Left ventricle myocardium inferior (tissue), 1 donor: Measurements from ENCODE around the gene EMP1. TPM values are rescaled to one million over a fixed set of nuclear protein-coding genes. Genes with fewer than 3 reads are reported as not detected.

Experiments
- DNase-seq: peaks from one replicate; pipeline ENCODE4 v3.0.0-alpha.2; 2020
- H3K27ac ChIP-seq: fragments of 200-600 bp; replicated peaks from 2 replicates; pipeline ENCODE4 v1.8.0; 2021
- H3K27me3 ChIP-seq: fragments of 200-600 bp; 2 replicates; pipeline ENCODE4 v1.8.0; 2021; ENCODE audit warnings: low read depth
- H3K36me3 ChIP-seq: fragments of 200-600 bp; 2 replicates; pipeline ENCODE4 v1.8.0; 2021
- H3K4me1 ChIP-seq: fragments of 200-600 bp; 2 replicates; pipeline ENCODE4 v1.8.0; 2021
- H3K4me3 ChIP-seq: fragments of 200-600 bp; 2 replicates; pipeline ENCODE4 v1.8.0; 2021; ENCODE audit warnings: mild to moderate bottlenecking, moderate library complexity
- H3K9me3 ChIP-seq: fragments of 200-600 bp; replicated peaks from 2 replicates; pipeline ENCODE4 v1.8.0; 2021
- intact Hi-C: fragments of 100-400 bp; cut with micrococcal nuclease; formaldehyde crosslinking; loops from one replicate; pipeline ENCODE4 v1.11.0; 2022
- total RNA-seq: library from RNA; stranded (reverse); fragmentation: NEBNext Ultra II Directional; extraction: Animal tissue kit (Norgen Biotek cat#: 25700); gene quantifications from one replicate; pipeline ENCODE4 v1.2.1, GENCODE V29; 2021
- TF ChIP-seq, protein P1 (sequence below): fragments of 200-600 bp; IDR thresholded peaks from 2 replicates; pipeline ENCODE4 v1.8.0; 2021; ENCODE audit warnings: antibody characterized with exemption, mild to moderate bottlenecking, borderline replicate concordance
- donor health status: DM: no; HTN: yes; CAD: no; lungs with severe emphysema.

Gene EMP1
- total RNA-seq, 1 donor from 2014 or later: 90.5 TPM

DNA sequence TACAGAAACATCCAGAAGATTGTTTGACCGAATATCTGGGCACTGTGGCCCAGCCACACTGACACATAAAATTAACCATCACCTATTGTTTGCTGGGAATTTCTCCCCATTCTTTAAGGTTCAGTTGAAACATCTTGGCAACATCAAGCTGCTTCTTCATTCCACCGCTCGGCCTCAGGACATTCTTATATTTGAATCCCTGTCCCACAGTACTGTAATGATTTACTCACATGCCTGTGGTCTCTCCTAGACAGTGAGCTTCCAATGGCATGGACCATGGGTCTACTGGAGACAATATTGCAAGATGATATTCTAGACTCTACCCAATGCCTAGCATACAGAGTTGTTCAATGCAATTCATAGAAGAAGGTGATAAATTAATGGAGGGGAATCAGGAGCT lies 56.1 kb downstream of the EMP1 start:
- intact Hi-C loops: no loop called here
- no peaks in the 10 kb centered on the region for H3K36me3 ChIP-seq
- H3K27ac ChIP-seq: no peak overlapping the region
- H3K27me3 ChIP-seq: peaks cover 14% of the 10 kb centered on the region
- TF ChIP-seq, protein P1, sequence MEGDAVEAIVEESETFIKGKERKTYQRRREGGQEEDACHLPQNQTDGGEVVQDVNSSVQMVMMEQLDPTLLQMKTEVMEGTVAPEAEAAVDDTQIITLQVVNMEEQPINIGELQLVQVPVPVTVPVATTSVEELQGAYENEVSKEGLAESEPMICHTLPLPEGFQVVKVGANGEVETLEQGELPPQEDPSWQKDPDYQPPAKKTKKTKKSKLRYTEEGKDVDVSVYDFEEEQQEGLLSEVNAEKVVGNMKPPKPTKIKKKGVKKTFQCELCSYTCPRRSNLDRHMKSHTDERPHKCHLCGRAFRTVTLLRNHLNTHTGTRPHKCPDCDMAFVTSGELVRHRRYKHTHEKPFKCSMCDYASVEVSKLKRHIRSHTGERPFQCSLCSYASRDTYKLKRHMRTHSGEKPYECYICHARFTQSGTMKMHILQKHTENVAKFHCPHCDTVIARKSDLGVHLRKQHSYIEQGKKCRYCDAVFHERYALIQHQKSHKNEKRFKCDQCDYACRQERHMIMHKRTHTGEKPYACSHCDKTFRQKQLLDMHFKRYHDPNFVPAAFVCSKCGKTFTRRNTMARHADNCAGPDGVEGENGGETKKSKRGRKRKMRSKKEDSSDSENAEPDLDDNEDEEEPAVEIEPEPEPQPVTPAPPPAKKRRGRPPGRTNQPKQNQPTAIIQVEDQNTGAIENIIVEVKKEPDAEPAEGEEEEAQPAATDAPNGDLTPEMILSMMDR: no peak
- H3K9me3 ChIP-seq: no peaks in the 10 kb centered on the region
- H3K4me3 ChIP-seq: no peak overlapping the region
- DNase-seq: no peak
- peaks cover 23% of the 10 kb centered on the region for H3K4me1 ChIP-seq

DNA sequence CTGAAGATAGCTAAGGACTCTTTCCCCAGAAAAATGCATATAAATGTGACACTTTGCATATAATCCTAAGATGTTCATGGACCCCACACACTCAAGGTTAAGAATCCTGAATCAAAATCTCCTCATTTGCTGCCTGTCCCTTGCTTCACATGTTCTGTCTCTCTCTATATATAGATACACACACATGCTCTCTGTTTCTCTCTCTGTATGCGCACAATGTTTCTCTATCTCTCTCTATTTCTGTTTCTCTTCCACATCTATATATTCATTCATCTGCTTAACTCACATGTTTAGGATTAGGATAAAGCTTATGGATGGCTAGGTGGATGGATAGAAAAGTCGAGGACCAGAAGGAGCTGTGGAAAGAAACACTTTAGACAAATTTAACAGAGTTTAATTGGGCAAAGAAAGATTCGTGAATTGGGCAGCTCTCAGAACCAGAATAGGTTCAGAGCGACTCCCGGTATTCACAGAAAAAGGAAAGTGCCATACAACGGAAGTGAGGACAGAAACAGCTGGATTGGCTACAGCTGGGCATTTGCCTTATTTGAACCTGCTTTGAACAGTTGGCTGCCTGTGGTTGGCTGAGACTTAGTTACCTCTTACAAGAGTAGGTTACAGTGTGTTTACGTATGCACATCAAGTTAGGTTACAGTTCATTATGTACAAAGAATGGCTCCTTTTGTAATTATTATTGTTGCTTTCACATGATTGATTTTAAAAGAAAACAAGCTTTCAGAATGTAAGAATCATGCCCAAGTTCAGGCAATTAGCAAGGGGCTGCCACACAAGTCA lies 57.6 kb downstream of the EMP1 start:
- no peak for DNase-seq
- H3K36me3 ChIP-seq: no peaks in the 10 kb centered on the region
- intact Hi-C loops: no loop called here
- H3K4me1 ChIP-seq: peaks cover 26% of the 10 kb centered on the region
- H3K9me3 ChIP-seq: no peaks in the 10 kb centered on the region
- no peak overlapping the region for H3K4me3 ChIP-seq
- no peaks in the 10 kb centered on the region for H3K27me3 ChIP-seq
- H3K27ac ChIP-seq: no peak overlapping the region
- TF ChIP-seq, protein P1: no peak

DNA sequence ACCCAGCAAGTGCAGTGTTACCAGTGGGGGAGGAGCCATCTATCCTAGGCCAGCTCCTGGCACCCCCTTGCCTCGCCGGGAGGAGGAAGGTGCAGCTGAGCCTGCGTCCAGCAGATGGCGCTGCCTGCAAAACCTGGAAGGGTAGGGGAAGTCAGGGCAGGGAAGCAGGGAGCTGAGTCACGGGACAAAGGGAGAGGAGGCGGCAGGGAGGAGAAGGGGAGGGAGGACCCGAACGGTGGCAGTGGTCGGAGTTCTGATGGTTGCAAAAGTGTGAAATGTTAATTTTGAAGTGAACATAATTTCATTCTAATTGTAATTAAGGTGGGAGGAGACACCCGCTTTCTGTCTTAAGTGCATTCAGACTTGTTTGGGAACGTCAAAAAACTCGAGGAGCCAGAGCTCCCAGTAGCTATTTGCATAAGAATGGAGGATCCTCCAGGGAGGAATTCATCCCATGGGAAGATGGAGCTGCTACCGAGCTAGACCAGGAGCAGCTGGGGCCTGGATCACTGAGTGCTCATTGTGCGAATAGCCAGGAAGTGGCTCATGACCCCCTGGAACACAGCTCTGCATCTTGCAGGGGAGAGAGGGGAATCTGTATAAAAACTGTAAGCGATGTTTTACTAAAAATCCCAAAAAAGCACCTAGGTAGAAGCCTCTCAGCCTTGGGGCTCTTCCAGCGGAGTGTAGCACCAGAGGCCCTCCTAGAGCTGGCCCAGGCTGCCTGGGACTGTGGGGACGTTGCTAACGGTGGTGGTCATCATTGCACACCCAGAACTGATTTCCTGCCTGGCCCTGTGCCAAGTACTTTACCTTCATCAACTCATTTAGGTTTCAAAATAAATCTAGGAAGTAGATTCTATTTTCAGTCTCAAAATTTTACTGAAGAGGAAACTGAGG lies 59.5 kb downstream of the EMP1 start:
- Histone ChIP-seq H3K27ac (no peak overlapping the region), H3K27me3 (no peaks in the 10 kb centered on the region), H3K9me3 (no peaks in the 10 kb centered on the region), H3K4me3 (peak overlapping the region; percentile 58), H3K4me1 (peaks cover 26% of the 10 kb centered on the region), H3K36me3 (no peaks in the 10 kb centered on the region)
- peak; percentile 91 for DNase-seq
- intact Hi-C loops: no loop called here
- TF ChIP-seq, protein P1: peak; percentile 99

DNA sequence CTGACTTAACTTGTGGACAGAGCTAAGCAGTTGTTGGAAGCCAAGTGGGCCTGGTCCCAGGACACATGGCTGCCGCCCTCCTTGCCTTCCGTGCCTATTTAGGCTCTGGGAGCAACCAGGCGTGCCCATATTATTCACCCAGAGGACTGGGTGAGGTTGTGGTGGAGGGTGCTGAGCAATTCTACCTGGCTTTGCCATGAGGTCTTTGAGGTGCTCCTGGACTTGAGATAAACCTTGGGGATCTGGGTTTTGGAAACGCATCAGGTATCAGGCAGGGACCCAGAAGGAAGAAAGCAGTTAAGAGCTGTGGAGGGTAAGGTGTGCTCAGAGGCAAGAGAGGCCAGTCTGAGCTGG lies 60.1 kb downstream of the EMP1 start:
- H3K4me1 ChIP-seq: peaks cover 26% of the 10 kb centered on the region
- no peaks in the 10 kb centered on the region for H3K36me3 ChIP-seq
- H3K27ac ChIP-seq: no peak overlapping the region
- no peaks in the 10 kb centered on the region for H3K27me3 ChIP-seq
- no peaks in the 10 kb centered on the region for H3K9me3 ChIP-seq
- TF ChIP-seq, protein P1: no peak
- intact Hi-C loops: no loop called here
- no peak overlapping the region for H3K4me3 ChIP-seq
- no peak for DNase-seq

DNA sequence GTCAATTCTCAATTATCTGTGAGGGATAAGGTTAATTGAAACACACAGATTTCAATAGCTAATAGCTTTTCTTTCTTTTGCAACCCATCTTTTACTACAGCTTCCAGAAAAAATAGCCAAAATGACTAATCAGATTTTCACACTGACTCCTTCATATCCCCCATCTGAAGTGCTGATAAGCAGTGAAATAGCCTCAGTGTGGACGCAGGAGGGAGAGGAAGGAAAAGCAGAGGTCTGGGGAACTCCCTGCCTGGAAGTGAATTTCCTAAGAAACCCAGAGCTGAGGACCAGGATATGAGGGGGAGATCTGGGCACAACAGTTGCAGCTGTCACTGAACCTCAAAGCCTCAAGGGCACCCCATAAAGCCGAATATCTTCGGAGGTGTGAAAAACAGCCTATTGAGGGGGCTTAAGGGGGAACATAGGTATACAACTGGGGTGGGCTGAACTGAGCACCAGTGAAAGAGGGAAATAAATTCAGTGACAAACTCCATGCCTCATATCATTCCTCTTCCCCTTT lies 60.9 kb downstream of the EMP1 start:
- no peaks in the 10 kb centered on the region for H3K36me3 ChIP-seq
- H3K27ac ChIP-seq: no peak overlapping the region
- no peaks in the 10 kb centered on the region for H3K27me3 ChIP-seq
- peaks cover 26% of the 10 kb centered on the region for H3K4me1 ChIP-seq
- no peak overlapping the region for H3K4me3 ChIP-seq
- DNase-seq: no peak
- TF ChIP-seq, protein P1: no peak
- intact Hi-C loops: no loop called here
- no peaks in the 10 kb centered on the region for H3K9me3 ChIP-seq
